Progenitor cell of endocrine pancreas (in vitro differentiated cells): Measurements from ENCODE around the gene SYS1. TPM values are rescaled to one million over a fixed set of nuclear protein-coding genes. Genes with fewer than 3 reads are reported as not detected.

Experiments
- DNase-seq: peaks from one replicate; pipeline ENCODE4 v3.0.0; 2021; ENCODE audit warnings: low spot score; ENCODE audit not compliant: unreplicated experiment
- H3K27ac Mint-ChIP-seq: 2 replicates; pipeline ENCODE4 v1.8.0; 2021; ENCODE audit warnings: mild to moderate bottlenecking, moderate library complexity, mixed read lengths
- H3K27me3 Mint-ChIP-seq: 2 replicates; pipeline ENCODE4 v1.8.0; 2021; ENCODE audit warnings: mixed read lengths
- H3K36me3 Mint-ChIP-seq: 2 replicates; pipeline ENCODE4 v1.8.0; 2022; ENCODE audit warnings: mixed read lengths; ENCODE audit not compliant: insufficient read depth
- H3K4me1 Mint-ChIP-seq: 2 replicates; pipeline ENCODE4 v1.8.0; 2021; ENCODE audit warnings: low read depth, mixed read lengths
- H3K4me3 Mint-ChIP-seq: 2 replicates; pipeline ENCODE4 v1.8.0; 2021; ENCODE audit warnings: low read depth, mild to moderate bottlenecking, moderate library complexity, mixed read lengths
- H3K9me3 Mint-ChIP-seq: 2 replicates; pipeline ENCODE4 v1.8.0; 2021; ENCODE audit warnings: low read depth, mixed read lengths
- CTCF ChIP-seq: fragments of 200-600 bp; sonication (generic); IDR thresholded peaks from one replicate; pipeline ENCODE4 v1.5.0; 2021; ENCODE audit warnings: antibody characterized with exemption, mild to moderate bottlenecking; ENCODE audit not compliant: unreplicated experiment
- total RNA-seq: library from RNA; stranded (reverse); gene quantifications from 2 replicates; pipeline ENCODE4 v1.2.1, GENCODE V29; 2021

The SYS1 gene
- total RNA-seq, 1 donor from 2014 or later, result 31.9 TPM

- TF ChIP-seq CTCF, result no peak
- peak overlapping the region; percentile 83 for H3K27ac Mint-ChIP-seq
- DNase-seq, result no peak
These were observed 3.4 kb upstream of the SYS1 start for GRCh38 chr20:45359406-45360148.

DNA sequence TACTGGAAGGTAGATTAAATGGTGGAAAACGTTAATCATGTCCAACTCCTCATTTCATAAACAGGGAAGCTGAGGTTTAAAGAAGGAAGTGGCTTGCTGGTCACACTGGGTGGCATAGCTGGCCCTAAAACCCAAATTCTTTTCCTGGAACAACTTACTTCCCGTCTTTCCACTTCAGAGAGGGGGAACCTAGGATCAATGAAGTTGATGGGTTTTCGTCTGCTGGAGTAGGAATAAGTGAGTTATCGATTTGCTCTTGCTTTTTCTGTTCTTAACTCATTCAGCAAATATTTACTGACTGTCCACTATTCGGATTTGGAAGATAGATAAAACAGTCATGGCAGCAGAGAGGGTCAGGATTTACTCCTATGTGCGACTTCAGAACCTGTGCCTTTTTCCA, 1.2 kb upstream of the SYS1 start:
- peaks cover 18% of the 10 kb centered on the region for H3K27me3 Mint-ChIP-seq
- no peak for DNase-seq
- H3K4me3 Mint-ChIP-seq, result no peak overlapping the region
- H3K9me3 Mint-ChIP-seq, result no peaks in the 10 kb centered on the region
- H3K27ac Mint-ChIP-seq, result peak overlapping the region; percentile 66
- peaks cover 2% of the 10 kb centered on the region for H3K36me3 Mint-ChIP-seq
- peaks cover 39% of the 10 kb centered on the region for H3K4me1 Mint-ChIP-seq
- no peak for TF ChIP-seq CTCF

More at GRCh38 chr20:45359406-45360148, 3.4 kb upstream of the SYS1 start:
- H3K36me3 Mint-ChIP-seq, result no peaks in the 10 kb centered on the region
- peaks cover 36% of the 10 kb centered on the region for H3K4me1 Mint-ChIP-seq
- no peaks in the 10 kb centered on the region for H3K9me3 Mint-ChIP-seq
- no peak overlapping the region for H3K4me3 Mint-ChIP-seq
- peaks cover 32% of the 10 kb centered on the region for H3K27me3 Mint-ChIP-seq

DNA sequence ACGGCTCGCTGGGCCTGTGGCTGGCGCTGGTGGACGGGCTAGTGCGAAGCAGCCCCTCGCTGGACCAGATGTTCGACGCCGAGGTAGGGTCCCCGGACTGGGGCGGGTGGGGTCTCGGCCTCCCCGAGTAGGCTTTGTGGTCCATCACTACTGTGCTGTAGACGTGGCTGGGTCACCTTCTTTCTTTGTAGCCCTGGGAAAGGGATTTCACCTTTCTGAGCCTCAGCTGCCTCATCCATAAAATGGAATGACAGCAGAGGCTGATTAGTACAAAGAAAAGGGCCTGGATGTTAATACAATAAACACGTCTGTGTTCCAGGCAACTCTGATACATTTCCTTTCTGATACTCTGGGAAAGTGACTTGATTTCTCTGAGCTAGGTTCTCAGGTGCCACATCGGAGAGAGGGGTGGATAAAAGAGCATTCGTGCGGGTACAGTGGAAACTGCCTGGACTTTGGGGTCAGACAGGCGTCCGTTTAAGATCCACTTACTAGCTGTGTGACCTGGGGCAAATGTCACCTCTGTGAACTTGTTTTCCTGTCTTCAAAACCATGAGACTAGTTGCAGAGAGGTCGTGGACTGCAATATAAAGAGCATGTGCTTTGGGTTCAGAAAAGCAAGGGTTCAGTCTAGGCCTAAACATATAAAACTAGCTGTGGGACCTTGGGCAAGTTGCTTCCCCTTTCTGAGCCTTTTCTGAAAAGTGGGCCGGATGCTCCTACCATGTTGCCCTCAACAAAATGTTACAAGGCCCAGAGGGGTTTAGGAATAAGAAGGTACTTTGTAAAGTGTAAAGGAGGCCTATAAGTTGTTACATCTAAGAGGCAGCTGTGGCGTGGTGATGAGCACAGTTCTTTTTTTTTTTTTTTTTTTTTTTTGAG, 896 bp downstream of the SYS1 start:
- Mint-ChIP-seq H3K9me3 (no peaks in the 10 kb centered on the region), H3K4me3 (peak overlapping the region; percentile 98), H3K4me1 (peaks cover 31% of the 10 kb centered on the region), H3K27ac (peak overlapping the region; percentile 99), H3K27me3 (peaks cover 6% of the 10 kb centered on the region), H3K36me3 (peaks cover 10% of the 10 kb centered on the region)
- TF ChIP-seq CTCF, result no peak
- no peak for DNase-seq

DNA sequence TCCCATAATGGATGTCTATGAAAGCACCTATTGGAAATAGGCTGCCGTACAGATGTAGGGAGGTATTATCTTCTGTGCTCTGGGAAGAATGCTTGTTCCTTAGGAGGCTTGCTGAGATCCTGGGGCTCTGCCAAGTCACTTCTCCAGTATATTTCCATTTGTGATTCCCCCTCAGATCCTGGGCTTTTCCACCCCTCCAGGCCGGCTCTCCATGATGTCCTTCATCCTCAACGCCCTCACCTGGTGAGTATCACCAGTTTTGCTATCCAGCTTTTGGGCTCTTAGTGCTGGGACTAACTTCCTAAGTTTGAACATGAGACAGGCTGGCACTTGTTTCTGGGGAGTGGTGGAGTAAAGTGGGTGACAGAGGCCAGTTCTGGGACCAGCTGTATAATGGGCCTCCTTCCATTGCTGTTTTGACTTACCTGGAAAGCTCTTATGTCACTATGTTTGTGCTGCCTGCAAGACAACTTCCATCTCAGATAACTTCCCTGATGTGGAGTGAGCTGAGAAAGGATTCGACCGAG, 2.6 kb downstream of the SYS1 start:
- Mint-ChIP-seq H3K36me3 (peaks cover 10% of the 10 kb centered on the region), H3K27ac (no peak overlapping the region), H3K4me1 (peaks cover 25% of the 10 kb centered on the region), H3K27me3 (no peaks in the 10 kb centered on the region), H3K4me3 (no peak overlapping the region), H3K9me3 (no peaks in the 10 kb centered on the region)
- DNase-seq, result no peak
- TF ChIP-seq CTCF, result no peak

DNA sequence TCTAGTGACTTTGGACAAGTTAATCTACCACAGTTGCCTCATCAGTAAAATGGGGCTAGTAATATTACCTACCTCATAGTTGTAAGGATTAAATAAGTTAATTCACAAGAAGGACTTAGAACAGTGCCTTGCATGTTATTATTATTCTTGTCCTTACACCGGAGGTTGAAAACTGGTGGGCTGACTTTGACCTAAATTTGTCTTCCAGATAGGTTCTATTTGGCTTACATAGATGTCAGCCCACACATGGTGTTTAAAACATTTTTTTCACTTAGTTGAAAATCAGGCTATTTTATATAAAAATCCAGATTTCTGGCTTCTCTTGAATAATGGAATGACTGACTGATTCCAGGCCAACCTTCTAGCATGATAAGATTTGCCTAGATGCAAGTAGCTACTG, 3.2 kb downstream of the SYS1 start:
- no peak for DNase-seq
- H3K27ac Mint-ChIP-seq, result no peak overlapping the region
- no peak for TF ChIP-seq CTCF
- no peaks in the 10 kb centered on the region for H3K27me3 Mint-ChIP-seq
- no peak overlapping the region for H3K4me3 Mint-ChIP-seq
- H3K4me1 Mint-ChIP-seq, result peaks cover 20% of the 10 kb centered on the region
- peaks cover 10% of the 10 kb centered on the region for H3K36me3 Mint-ChIP-seq
- no peaks in the 10 kb centered on the region for H3K9me3 Mint-ChIP-seq
